D341Med (cell line): ENCODE measurements around the gene LCE1A.

Experiments used
- DNase-seq: peaks from one replicate; pipeline ENCODE4 v3.0.0; 2012; ENCODE audit warnings: low spot score

LCE1A gene

DNA sequence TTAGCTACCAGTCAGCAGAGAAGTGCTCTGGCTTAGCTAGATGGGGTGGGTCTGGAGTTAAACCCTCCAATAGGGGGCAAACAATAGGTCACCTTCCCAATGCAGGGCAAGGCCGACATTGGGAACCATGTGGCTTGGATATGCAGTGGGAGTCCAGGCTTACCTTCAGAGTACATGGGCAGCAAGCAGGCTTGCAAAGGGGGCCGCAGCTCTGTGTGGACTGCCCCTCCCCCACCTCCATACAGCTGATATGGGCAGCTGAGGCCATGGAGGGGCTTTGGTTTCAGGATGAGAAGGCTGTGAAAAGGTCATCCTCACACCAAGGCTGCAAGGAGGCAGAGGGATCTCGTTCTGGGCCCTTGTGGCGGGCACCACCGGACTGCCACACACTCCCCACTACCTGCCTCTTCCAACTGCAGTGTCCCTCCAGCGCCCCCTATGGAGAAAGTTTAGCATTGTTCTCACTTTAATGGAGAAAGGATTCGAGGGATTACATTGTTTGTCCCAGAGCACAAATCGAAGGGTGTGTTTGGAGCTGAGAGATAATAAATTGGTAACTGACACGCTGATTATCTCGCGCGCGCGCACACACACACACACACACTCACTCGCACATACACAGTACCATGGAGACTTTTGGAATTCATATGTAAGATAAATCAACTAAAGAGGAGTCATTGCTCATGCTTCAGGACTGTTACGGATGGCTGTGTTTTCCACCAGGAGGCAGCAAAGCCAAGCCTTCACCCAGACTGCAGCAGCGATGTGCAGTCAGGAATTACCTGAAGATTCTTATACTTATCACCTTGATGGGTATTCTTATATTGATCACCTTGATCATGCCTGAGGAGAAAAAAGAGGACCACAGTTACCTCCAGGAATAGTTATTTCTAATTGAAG lies 43.8 kb downstream of the LCE1A start:
- DNase-seq, result no peak

DNA sequence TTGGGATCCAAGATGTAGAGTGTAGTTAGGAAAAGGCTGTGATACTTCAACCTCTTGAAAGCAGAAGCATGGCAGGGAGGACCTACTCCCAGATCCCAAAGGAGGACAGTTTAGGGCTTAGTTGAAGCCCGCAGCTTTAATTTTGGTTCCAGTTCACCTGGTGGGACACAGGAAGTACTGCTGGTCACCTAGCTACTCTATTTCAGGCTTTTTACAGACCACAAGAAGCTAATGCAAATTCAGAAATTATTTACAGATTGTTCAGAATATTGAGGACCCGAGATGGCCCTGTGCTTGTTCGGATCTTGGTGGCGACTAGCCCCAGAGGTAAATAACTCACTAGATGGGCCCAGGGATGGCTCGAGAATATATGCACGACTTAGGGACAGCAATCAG lies 44.5 kb downstream of the LCE1A start:
- no peak for DNase-seq

DNA sequence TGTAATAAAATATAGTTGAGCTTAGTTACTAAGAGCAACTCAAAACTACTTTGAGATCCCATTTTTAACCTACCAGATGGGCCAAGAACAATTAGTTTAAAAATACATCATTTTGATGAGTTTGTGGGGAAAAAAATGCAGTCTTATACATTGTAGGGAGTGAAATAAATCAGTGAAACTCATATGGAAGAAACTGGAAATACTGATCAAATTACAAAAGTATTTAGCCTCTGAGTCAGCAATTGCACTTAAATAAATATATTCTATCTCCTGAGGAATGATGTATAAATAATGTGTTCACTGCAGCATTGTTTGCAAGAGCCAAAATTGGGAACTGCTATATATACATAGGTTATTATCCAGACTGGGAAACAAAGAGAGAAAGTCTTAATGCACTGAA lies 46.2 kb downstream of the LCE1A start:
- DNase-seq, result no peak

DNA sequence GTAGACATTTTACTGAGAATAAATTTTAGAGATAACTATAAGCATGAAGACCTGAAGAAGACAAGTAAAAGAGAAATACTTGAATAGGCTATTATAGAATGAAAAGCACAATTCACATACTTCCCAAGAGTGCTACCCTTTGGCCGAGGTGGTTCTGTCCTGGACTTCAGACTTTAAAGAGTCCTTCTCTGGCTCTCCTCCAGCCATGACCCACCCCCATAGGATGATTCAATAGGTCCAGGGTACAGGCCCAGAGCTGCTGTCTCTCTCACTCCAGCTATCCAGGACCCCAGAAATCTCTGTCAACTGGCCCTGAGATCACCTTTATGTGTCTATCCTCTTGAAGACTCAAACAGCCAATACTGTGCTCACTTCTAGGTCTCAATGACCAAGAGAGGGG lies 49.6 kb downstream of the LCE1A start:
- DNase-seq, result no peak
